ENCODE results near the gene TDRD7. TPM values are rescaled to one million over a fixed set of nuclear protein-coding genes. Genes with fewer than 3 reads are reported as not detected.
"Not testable (repeated sequence)": the region's sequence is repeated elsewhere in the genome, so short reads cannot be mapped to it uniquely, and the experiment has no call there.

TDRD7 gene
- total and polyA plus RNA-seq, 3 donors from 2014 or later, result 31.2 to 85.8 (median 32.2) TPM

- no peak for DNase-seq
- H3K4me3 ChIP-seq, result no peak overlapping the region
- H3K27me3 ChIP-seq, result no peaks in the 10 kb centered on the region
- no peak for TF ChIP-seq CTCF (IDR thresholded peaks at IDR 0.05)
- no peak for TF ChIP-seq POLR2A (IDR thresholded peaks at IDR 0.05)
- intact Hi-C loops (cut with DNase I; ENCODE audit: low total_unique reads), result no loop called here
- H3K4me1 ChIP-seq, result no peaks in the 10 kb centered on the region
- no peaks in the 10 kb centered on the region for H3K9me3 ChIP-seq
- no peak overlapping the region for H3K27ac ChIP-seq
- H3K36me3 ChIP-seq (ENCODE audit: low read depth, missing control alignments), result no peaks in the 10 kb centered on the region
- 42 to 52% methylated on average over 2 of the region's 2 CpGs for WGBS, 2 donors
Observed at GRCh38 chr9:97445119-97445701, 33.3 kb downstream of the TDRD7 start.

DNA sequence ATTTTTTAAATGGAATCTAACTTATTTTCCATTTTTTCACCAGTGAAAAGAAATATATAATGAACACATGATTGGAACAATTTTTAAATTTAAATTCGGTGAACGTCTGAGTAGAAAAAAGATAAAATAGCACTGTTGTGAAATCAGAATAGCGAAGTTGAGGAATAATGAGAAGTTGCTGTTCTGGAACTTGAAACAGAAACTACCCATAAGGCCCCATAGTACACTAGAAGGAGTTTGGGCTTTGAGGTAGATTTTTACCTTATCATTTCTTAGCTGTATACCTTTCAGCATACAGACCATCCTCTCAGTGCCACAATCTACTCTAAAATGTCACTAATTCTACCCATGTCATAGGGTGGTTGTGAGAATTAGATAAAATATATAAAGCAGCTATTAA lies 35.1 kb downstream of the TDRD7 start:
- intact Hi-C loops (cut with DNase I; ENCODE audit: low total_unique reads), result no loop called here
- DNase-seq, result no peak
- Histone ChIP-seq H3K36me3 (ENCODE audit: low read depth, missing control alignments) (no peaks in the 10 kb centered on the region), H3K4me3 (no peak overlapping the region), H3K9me3 (no peaks in the 10 kb centered on the region), H3K4me1 (no peaks in the 10 kb centered on the region), H3K27me3 (no peaks in the 10 kb centered on the region), H3K27ac (no peak overlapping the region)
- TF ChIP-seq POLR2A (IDR thresholded peaks at IDR 0.05) (no peak), CTCF (IDR thresholded peaks at IDR 0.05) (no peak)
- WGBS, 2 donors, result 85 to 91% methylated on average over 3 of the region's 3 CpGs

DNA sequence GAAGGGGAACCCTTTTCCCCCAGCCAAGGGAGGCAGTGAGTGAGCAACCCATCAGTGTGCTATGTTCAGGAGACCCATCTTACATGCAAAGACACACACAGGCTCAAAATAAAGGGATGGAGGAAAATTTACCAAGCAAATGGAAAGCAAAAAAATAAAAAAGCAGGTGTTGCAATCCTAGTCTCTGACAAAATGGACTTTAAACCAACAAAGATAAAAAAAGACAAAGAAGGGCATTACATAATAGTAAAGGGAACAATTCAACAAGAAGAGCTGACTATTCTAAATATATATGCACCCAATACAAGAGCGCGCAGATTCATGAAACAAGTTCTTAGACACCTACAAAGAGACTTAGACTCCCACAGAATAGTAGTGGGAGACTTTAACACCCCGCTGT lies 41.7 kb downstream of the TDRD7 start:
- H3K9me3 ChIP-seq; H3K36me3 ChIP-seq (ENCODE audit: low read depth, missing control alignments); H3K4me1 ChIP-seq; DNase-seq; intact Hi-C loops (cut with DNase I; ENCODE audit: low total_unique reads); H3K27ac ChIP-seq; H3K4me3 ChIP-seq; H3K27me3 ChIP-seq: not testable (repeated sequence)
- 98 to 99% methylated on average over 3 of the region's 3 CpGs for whole genome bisulfite sequencing, 2 donors

DNA sequence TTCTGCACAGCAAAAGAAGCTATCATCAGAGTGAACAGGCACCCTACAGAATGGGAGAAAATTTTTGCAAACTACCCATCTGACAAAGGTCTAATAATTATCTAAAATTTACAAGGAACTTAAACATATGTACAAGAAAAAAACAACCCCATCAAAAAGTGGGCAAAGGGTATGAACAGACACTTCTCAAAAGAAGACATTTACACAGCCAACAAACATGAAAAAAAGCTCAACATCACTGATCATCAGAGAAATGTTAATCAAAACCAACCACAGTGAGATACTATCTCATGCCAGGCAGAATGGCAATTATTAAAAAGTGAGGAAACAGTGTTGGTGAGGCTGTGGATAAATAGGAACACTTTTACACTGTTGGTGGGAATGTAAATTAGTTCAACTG lies 44.9 kb downstream of the TDRD7 start:
- H3K4me1 ChIP-seq; H3K27ac ChIP-seq; H3K27me3 ChIP-seq; H3K4me3 ChIP-seq; intact Hi-C loops (cut with DNase I; ENCODE audit: low total_unique reads); H3K9me3 ChIP-seq; H3K36me3 ChIP-seq (ENCODE audit: low read depth, missing control alignments); DNase-seq: not testable (repeated sequence)

- Histone ChIP-seq H3K27me3 (no peaks in the 10 kb centered on the region), H3K9me3 (no peaks in the 10 kb centered on the region), H3K4me3 (no peak overlapping the region), H3K4me1 (no peaks in the 10 kb centered on the region), H3K27ac (no peak overlapping the region), H3K36me3 (ENCODE audit: low read depth, missing control alignments) (no peaks in the 10 kb centered on the region)
- no peak for DNase-seq
- no peak for TF ChIP-seq POLR2A (IDR thresholded peaks at IDR 0.05)
- no peak for TF ChIP-seq CTCF (IDR thresholded peaks at IDR 0.05)
- intact Hi-C loops (cut with DNase I; ENCODE audit: low total_unique reads), result no loop called here
Observed at GRCh38 chr9:97459326-97459725, 47.4 kb downstream of the TDRD7 start.

DNA sequence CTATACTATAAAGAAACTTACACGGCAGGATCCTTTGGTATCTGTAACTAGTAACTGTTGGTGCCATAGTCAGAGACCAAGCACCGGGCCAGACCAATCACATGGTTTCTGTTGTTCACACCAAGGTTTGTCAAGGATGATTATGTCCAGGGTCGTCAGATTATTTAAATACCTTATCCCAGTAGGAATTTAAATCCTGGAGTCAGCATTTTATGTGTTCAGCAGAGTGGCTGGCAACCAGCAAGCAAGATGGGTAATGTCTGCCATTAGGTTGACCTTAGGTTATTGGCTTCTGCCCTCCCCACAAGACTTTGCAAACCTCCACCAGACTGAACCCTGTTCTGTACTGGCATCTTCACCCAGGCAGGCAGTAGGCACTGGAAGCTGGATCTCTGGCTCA lies 50.3 kb downstream of the TDRD7 start:
- H3K27ac ChIP-seq, result no peak overlapping the region
- no peak for DNase-seq
- no peaks in the 10 kb centered on the region for H3K9me3 ChIP-seq
- TF ChIP-seq CTCF (IDR thresholded peaks at IDR 0.05), result no peak
- TF ChIP-seq POLR2A (IDR thresholded peaks at IDR 0.05), result no peak
- H3K4me1 ChIP-seq, result no peaks in the 10 kb centered on the region
- no peaks in the 10 kb centered on the region for H3K27me3 ChIP-seq
- intact Hi-C loops (cut with DNase I; ENCODE audit: low total_unique reads), result no loop called here
- no peaks in the 10 kb centered on the region for H3K36me3 ChIP-seq (ENCODE audit: low read depth, missing control alignments)
- no peak overlapping the region for H3K4me3 ChIP-seq
- WGBS, 2 donors, result 90 to 94% methylated on average over 3 of the region's 3 CpGs
